Activated gamma-delta T cell treated with anti-CD3 and anti-CD28 coated beads, Interleukin-2, amount 50 U/mL, for 16 hours (primary cell): Measurements from ENCODE around the gene CANT1.
A peak's percentile ranks its signal among the peaks of the same experiment; 100 is the strongest.
"Not testable (repeated sequence)": the region's sequence is repeated elsewhere in the genome, so short reads cannot be mapped to it uniquely, and the experiment has no call there.

Source experiments
- DNase-seq: peaks from one replicate; pipeline ENCODE4 v3.0.0-alpha.2; 2020; ENCODE audit warnings: low read depth

Gene CANT1

GRCh38 chr17:79027274-79027924, 17.8 kb upstream of the CANT1 start:
- no peak for DNase-seq

GRCh38 chr17:79026376-79027273, 17.1 kb upstream of the CANT1 start:
- DNase-seq = no peak

DNA sequence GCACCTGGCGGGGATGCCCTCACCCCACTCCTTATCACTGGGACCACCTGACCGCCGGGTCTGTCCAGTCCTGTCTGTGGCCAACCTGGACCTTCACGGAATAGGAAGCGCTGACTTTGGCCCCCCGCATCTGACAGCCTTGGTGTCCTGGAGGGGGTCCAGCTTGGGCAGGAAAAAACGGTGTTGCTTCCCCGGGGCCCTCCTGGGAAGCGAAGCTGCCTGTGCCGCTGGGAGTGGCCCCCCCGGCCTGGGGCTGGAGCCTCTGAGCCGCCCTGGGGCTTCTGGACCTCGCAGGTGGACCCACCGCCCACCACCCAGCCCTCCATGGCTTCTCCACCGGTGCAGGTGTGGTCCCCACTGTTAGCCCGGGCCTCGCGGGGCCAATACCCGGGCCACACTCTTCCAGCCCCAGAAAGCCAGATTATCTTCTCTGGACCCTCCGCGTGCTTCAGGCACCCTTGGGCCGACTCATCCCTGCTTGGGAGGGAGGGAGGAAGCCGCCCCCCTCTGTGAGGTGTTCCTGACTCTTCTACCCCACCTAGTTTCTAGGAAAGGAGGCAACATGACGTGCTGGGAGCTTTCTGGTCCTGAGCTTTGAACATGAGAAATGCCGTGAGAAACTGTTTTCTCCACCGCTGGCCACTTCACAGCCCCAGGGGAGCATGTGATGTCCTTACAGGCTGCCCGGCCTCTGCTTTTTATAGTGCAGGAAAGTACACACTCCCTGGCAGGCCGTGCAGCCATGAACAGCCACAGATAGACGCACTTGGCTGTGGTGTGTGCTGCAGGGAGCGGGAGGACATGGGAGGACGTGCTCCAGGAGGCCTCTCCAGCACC, 15.6 kb upstream of the CANT1 start:
- no peak for DNase-seq

DNA sequence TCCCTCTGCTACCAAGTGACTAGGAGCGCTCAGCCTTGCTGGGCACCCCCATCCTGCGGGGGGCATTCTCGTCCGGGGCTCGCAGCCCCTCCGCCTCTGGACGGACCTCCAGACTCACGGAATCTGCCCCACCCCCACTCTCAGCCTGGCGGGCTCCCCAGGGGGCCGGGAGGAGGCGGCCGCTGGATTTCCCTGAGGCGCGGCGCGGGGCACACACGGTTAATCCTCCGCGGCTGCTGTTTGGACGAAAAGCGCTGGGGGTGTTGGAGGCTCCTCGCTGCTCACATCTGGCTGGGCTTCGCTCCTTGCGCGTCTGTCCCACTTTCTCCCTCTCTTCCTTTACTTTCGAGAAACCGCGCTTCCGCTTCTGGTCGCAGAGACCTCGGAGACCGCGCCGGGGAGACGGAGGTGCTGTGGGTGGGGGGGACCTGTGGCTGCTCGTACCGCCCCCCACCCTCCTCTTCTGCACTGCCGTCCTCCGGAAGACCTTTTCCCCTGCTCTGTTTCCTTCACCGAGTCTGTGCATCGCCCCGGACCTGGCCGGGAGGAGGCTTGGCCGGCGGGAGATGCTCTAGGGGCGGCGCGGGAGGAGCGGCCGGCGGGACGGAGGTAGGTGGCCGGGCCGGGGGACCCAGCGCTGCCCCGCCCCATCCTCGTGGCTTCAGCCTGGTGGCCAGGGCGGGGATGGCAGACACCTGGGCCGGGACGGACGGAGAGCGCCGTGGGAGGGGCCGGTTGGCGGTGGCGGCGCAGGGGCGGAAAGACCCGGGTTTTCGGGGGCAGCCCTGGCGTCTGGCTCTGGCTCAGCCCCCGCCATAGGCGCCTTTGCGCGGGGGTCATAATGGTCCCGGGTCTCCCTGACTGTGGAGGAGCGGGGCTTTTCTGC, 14.6 kb upstream of the CANT1 start, which contains the start of gene C1QTNF1:
Gene C1QTNF1, plus strand, starts transcription at position 284 of the 886 bp plus-strand sequence. CDS start 19,800 bp downstream, outside the sequence.
- DNase-seq = peak; percentile 13

- no peak for DNase-seq
These were observed 13.7 kb upstream of the CANT1 start for GRCh38 chr17:79023180-79023705.

GRCh38 chr17:79022507-79022991, 13.0 kb upstream of the CANT1 start:
- no peak for DNase-seq

DNA sequence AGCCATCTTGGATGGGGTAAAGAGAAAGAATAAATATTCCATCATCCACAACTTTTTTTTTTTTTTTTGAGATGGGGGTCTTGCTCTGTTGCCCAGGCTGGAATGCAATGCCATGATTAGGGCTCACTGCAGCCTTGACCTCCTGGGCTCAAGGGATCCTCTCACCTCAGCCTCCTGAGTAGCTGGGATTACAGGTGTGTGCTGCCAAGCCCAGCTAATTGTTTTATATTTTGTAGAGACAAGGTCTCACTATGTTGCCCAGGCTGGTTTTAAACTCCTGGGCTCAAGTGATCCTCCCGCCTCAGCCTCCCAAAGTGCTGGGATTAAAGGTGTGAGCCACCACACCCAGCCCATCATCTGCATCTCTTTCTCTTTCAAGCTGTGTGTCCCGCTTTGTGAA, 12.4 kb upstream of the CANT1 start:
- not testable (repeated sequence) for DNase-seq

- no peak for DNase-seq
These were observed 11.2 kb upstream of the CANT1 start for GRCh38 chr17:79020631-79021301.

DNA sequence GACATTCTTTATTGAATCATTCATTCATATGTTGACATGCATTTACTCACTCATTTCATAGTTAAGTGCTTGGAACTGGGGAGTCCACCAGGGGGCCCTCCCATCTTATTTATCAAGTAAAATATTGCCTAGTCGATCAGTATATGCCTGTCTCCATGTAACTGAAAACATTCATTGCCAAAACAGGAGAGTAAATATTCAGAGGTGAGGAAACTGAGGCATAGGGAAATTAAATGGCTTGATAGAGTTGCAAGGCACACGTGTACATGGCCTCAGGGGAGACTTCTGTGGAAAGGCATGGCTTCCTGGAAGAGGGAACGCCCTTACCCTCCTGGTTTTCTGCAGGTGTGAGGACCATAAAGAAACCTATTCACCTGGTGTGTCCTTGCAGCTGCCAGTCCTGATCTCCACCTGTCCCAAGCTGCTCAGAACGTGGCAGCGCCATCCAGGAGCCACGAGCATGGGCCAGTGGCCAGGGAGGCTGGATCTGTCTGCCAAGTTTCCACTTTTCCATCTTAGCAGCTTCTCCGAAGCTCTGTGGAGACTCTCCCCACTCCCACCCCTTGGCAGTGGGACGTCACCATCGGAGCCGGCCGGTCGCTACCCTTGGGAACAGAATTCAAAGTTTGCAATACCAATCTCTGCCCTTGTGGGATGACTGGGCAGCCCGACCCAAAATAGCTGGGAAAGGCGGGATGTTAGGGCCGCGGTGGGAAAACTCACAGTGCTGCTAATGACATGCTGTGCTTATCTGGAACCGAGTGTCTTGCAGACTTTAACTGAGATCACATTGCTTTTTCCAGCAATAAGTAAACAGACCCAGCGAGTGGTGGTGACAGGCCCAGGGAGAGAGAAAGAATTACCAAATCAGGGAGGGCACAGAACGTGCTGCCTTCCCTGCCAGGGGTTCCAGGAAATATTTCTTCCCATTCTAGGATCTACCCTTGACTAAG, 10.3 kb upstream of the CANT1 start:
- peak; percentile 17 for DNase-seq

- no peak for DNase-seq
These were observed 9.7 kb upstream of the CANT1 start for GRCh38 chr17:79019261-79019631.

GRCh38 chr17:79018370-79018695, 8.8 kb upstream of the CANT1 start:
- DNase-seq = no peak

DNA sequence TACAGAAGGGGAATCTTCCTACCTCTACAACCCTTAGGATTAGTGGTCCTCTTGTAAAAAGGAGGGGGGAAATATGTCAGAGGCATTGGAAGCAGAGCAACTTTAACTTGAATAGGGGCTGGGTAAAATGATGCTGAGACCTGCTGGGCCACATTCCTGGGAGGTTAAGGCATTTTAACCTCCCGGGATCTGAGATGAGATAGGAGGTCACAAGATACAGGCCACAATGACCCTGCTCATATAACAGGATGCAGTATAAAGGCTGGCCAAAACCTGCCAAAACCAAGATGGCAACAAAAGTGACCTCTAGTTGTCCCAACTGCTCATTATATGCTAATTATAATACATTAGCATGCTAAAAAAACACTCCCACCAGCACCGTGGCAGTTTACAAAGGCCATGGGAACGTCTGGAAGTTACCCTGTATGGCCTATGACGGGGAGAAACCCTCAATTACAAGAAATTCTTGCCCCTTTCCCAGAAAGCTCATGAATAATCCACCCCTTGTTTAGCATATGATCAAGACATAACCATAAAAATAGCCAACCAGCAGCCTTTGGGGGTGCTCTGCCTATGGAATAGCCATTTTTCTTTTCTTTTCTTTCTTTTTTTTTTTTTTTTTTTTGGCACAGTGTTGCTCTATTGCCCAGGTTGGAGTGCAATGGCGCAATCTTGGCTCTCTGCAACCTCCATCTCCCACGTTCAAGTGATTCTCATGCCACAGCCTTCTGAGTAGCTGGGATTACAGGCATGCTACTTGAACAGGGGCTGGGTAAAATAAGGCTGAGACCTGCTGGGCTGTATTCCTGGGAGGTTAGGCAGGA, 8.2 kb upstream of the CANT1 start:
- no peak for DNase-seq

DNA sequence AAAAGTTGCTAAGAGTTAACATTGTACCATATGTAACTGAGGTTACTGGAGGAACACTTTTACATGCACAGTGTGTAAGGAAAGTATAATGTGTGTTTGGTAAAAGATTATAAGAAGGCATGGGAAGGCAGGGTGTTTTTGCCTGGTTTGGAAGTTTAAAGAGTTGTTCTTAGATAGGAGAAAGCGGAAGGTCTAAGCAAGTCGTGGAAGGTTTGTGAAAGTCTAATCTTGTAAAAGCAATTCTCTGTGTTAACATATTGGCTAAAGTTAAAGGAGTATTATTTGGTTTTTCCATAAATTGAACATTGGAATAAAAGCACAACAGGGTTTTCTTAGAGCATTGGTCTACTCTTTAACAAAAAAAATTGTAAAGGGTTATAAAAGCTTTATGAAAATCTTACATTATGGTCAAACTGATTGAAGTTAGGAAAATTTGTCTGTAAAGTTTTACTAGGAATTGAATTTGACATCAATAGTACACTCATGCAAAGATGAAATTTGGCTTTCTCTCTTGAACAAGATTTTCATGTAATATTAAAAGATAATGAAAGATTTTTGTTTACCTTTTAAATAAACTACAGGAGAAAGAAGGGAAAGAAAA, 4.7 kb upstream of the CANT1 start:
- DNase-seq = no peak

- no peak for DNase-seq
These were observed 3.1 kb upstream of the CANT1 start for GRCh38 chr17:79012563-79013134.

- no peak for DNase-seq
These were observed 2.0 kb upstream of the CANT1 start for GRCh38 chr17:79011451-79012147.

GRCh38 chr17:79010304-79010646, 711 bp upstream of the CANT1 start:
- no peak for DNase-seq
